ENCODE results near the gene CENPF. TPM values are rescaled to one million over a fixed set of nuclear protein-coding genes. Genes with fewer than 3 reads are reported as not detected.

CENPF gene
- total and polyA plus RNA-seq, 2 experiments from 2014 or later, result 25.9 to 29.1 TPM

DNA sequence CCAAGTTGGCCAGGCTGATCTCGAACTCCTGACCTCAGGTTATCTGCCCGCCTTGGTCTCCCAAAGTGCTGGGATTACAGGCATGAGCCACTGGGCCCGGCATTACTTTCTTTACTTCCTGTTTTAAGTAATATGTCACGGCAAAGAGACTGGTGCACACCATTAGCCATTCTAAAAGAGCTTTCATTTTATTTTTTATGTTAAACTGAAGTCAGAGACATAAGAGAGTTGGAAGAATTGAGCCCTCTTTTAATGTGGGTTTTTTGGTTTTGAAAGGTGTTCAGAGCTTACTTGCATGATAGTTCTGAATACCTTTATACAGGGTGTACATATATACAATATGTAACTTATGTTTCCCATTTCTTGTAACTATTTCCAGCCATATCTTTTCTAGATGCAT, 14.3 kb downstream of the CENPF start:
- Histone ChIP-seq H3K4me3 (no peak overlapping the region), H3K27ac (no peak overlapping the region), H3K79me2 (ENCODE audit: insufficient read depth) (peaks cover 15% of the 10 kb centered on the region), H3F3A (ENCODE audit: insufficient read depth) (no peaks in the 10 kb centered on the region), H3K9me3 (ENCODE audit: low read depth) (no peaks in the 10 kb centered on the region), H3K36me3 (ENCODE audit: low read depth) (no peaks in the 10 kb centered on the region; the same call in none of the 2 replicates), H3K4me1 (ENCODE audit: insufficient read depth) (0 out of 2 replicates have a peak, but pooled peaks cover 8% of the 10 kb centered on the region), H4K20me1 (ENCODE audit: insufficient read depth) (no peaks in the 10 kb centered on the region), H3K9ac (no peak overlapping the region), H2AFZ (no peak overlapping the region), H3K4me2 (ENCODE audit: unreplicated experiment) (no peak overlapping the region), H3K9me2 (ENCODE audit: insufficient read depth) (no peaks in the 10 kb centered on the region), H3K27me3 (replicated peaks; ENCODE audit: insufficient read depth) (no peaks in the 10 kb centered on the region)
- 96 to 97% methylated on average over 4 of the region's 4 CpGs for WGBS, 2 experiments (ENCODE audit: low coverage in 1 of 2, low lambda C conversion rate in 2 of 2, missing lambda C conversion rate in 2 of 2)
- no peak for DNase-seq
- in situ Hi-C loops (cut with MboI), result no loop called here
- TF ChIP-seq EZH2phosphoT487 (IDR thresholded peaks at IDR 0.05; ENCODE audit: insufficient read depth, low read depth) (no peak), EZH2 (IDR thresholded peaks at IDR 0.05; ENCODE audit: insufficient read depth, poor library complexity, severe bottlenecking) (no peak)

- TF ChIP-seq EZH2 (IDR thresholded peaks at IDR 0.05; ENCODE audit: insufficient read depth, poor library complexity, severe bottlenecking) (no peak), EZH2phosphoT487 (IDR thresholded peaks at IDR 0.05; ENCODE audit: insufficient read depth, low read depth) (no peak)
- H3K9me3 ChIP-seq (ENCODE audit: low read depth), result no peaks in the 10 kb centered on the region
- no peaks in the 10 kb centered on the region for H4K20me1 ChIP-seq (ENCODE audit: insufficient read depth)
- no peaks in the 10 kb centered on the region for H3K9me2 ChIP-seq (ENCODE audit: insufficient read depth)
- H3K27ac ChIP-seq, result no peak overlapping the region
- WGBS, 2 experiments (ENCODE audit: low coverage in 1 of 2, low lambda C conversion rate in 2 of 2, missing lambda C conversion rate in 2 of 2), result 96 to 99% methylated on average over 6 of the region's 6 CpGs
- H3K27me3 ChIP-seq (replicated peaks; ENCODE audit: insufficient read depth), result no peaks in the 10 kb centered on the region
- peaks cover 9% of the 10 kb centered on the region for H3K79me2 ChIP-seq (ENCODE audit: insufficient read depth)
- H3K9ac ChIP-seq, result no peak overlapping the region
- no peaks in the 10 kb centered on the region; the same call in none of the 2 replicates for H3K36me3 ChIP-seq (ENCODE audit: low read depth)
- H3K4me2 ChIP-seq (ENCODE audit: unreplicated experiment), result no peak overlapping the region
- in situ Hi-C loops (cut with MboI), result no loop called here
- H3K4me1 ChIP-seq (ENCODE audit: insufficient read depth), result 0 out of 2 replicates have a peak, but pooled peaks cover 8% of the 10 kb centered on the region
- H3K4me3 ChIP-seq, result no peak overlapping the region
- H3F3A ChIP-seq (ENCODE audit: insufficient read depth), result no peaks in the 10 kb centered on the region
- no peak overlapping the region for H2AFZ ChIP-seq
- no peak for DNase-seq
Measured at GRCh38 chr1:214617843-214618242, 14.8 kb downstream of the CENPF start.

- TF ChIP-seq EZH2phosphoT487 (IDR thresholded peaks at IDR 0.05; ENCODE audit: insufficient read depth, low read depth) (no peak), EZH2 (IDR thresholded peaks at IDR 0.05; ENCODE audit: insufficient read depth, poor library complexity, severe bottlenecking) (no peak)
Measured at GRCh38 chr1:214621236-214621635, 18.2 kb downstream of the CENPF start.

DNA sequence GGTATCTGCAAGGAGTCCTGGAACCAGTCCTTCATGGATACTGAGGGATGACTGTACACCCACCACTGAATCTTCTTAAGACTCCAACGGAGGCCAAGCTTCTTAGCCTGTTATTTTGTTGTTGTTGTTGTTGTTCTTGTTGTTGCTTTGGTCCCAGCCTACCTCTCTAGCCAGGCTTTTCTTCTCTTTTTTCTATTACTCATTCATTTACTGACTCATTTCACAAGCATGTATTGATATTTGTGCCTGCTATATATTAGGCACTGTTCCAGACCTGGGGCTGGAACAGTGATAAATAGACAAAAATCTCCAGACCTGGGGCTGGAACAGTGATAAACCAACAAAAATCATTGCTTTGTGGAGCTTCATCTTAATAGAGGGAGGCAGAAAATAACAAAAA, 20.4 kb downstream of the CENPF start:
- no peaks in the 10 kb centered on the region for H3K79me2 ChIP-seq (ENCODE audit: insufficient read depth)
- H3K4me1 ChIP-seq (ENCODE audit: insufficient read depth), result no peaks in the 10 kb centered on the region
- peak; percentile 46 for DNase-seq
- no peaks in the 10 kb centered on the region for H3F3A ChIP-seq (ENCODE audit: insufficient read depth)
- no peak overlapping the region for H3K27ac ChIP-seq
- no peak overlapping the region for H2AFZ ChIP-seq
- WGBS, 2 experiments (ENCODE audit: low coverage in 1 of 2, low lambda C conversion rate in 2 of 2, missing lambda C conversion rate in 2 of 2), result 50 to 72% methylated on average over 1 of the region's 1 CpG
- no peaks in the 10 kb centered on the region for H3K9me2 ChIP-seq (ENCODE audit: insufficient read depth)
- H3K4me2 ChIP-seq (ENCODE audit: unreplicated experiment), result no peak overlapping the region
- no peak overlapping the region for H3K4me3 ChIP-seq
- no peaks in the 10 kb centered on the region for H3K27me3 ChIP-seq (replicated peaks; ENCODE audit: insufficient read depth)
- TF ChIP-seq EZH2 (IDR thresholded peaks at IDR 0.05; ENCODE audit: insufficient read depth, poor library complexity, severe bottlenecking), result no peak
- H3K9ac ChIP-seq, result no peak overlapping the region
- no peaks in the 10 kb centered on the region for H3K9me3 ChIP-seq (ENCODE audit: low read depth)
- in situ Hi-C loops (cut with MboI), result no loop called here
- H4K20me1 ChIP-seq (ENCODE audit: insufficient read depth), result no peaks in the 10 kb centered on the region
- H3K36me3 ChIP-seq (ENCODE audit: low read depth), result no peaks in the 10 kb centered on the region; the same call in none of the 2 replicates

More at GRCh38 chr1:214621236-214621635, 18.2 kb downstream of the CENPF start:
- WGBS, 2 experiments (ENCODE audit: low coverage in 1 of 2, low lambda C conversion rate in 2 of 2, missing lambda C conversion rate in 2 of 2), result 97 to 100% methylated on average over 2 of the region's 2 CpGs
- Histone ChIP-seq H2AFZ (no peak overlapping the region), H3K4me1 (ENCODE audit: insufficient read depth) (no peaks in the 10 kb centered on the region), H3K9me2 (ENCODE audit: insufficient read depth) (no peaks in the 10 kb centered on the region), H3K9me3 (ENCODE audit: low read depth) (no peaks in the 10 kb centered on the region), H3K27me3 (replicated peaks; ENCODE audit: insufficient read depth) (no peaks in the 10 kb centered on the region), H3K36me3 (ENCODE audit: low read depth) (no peaks in the 10 kb centered on the region; the same call in none of the 2 replicates), H3K79me2 (ENCODE audit: insufficient read depth) (no peaks in the 10 kb centered on the region; the same call in 1 of the 2 replicates), H3K4me2 (ENCODE audit: unreplicated experiment) (no peak overlapping the region), H3K27ac (no peak overlapping the region), H4K20me1 (ENCODE audit: insufficient read depth) (no peaks in the 10 kb centered on the region), H3K4me3 (no peak overlapping the region), H3K9ac (no peak overlapping the region), H3F3A (ENCODE audit: insufficient read depth) (no peaks in the 10 kb centered on the region)
- in situ Hi-C loops (cut with MboI), result no loop called here
- no peak for DNase-seq

DNA sequence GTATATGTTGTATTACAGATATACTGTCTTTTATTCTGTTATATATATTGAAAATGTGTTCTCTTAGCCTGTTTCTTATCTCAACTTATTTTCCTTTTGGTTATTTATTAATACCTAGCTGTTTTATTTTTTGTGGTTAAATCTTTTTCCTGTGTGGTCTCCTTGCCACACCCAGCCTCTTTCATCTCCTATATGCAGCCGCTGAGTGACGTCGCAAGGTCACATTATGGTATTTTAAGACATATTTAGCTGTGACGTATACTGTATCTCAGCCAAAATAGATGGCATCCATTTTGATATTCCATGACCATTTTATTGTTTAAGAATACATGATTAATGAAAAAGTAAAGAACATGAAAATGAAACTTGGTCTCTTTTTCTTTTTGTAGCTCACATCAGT, 29.1 kb downstream of the CENPF start:
- Histone ChIP-seq H3K4me3 (no peak overlapping the region), H3K9me2 (ENCODE audit: insufficient read depth) (no peaks in the 10 kb centered on the region), H3K27ac (no peak overlapping the region), H3K4me2 (ENCODE audit: unreplicated experiment) (no peak overlapping the region), H3F3A (ENCODE audit: insufficient read depth) (no peaks in the 10 kb centered on the region), H3K36me3 (ENCODE audit: low read depth) (0 out of 2 replicates have a peak, but pooled peaks cover 6% of the 10 kb centered on the region), H3K79me2 (ENCODE audit: insufficient read depth) (no peaks in the 10 kb centered on the region), H3K9ac (no peak overlapping the region), H3K27me3 (replicated peaks; ENCODE audit: insufficient read depth) (no peaks in the 10 kb centered on the region), H2AFZ (peak overlapping the region; percentile 45), H4K20me1 (ENCODE audit: insufficient read depth) (no peaks in the 10 kb centered on the region), H3K9me3 (ENCODE audit: low read depth) (no peaks in the 10 kb centered on the region), H3K4me1 (ENCODE audit: insufficient read depth) (no peaks in the 10 kb centered on the region)
- 95 to 96% methylated on average over 4 of the region's 4 CpGs for WGBS, 2 experiments (ENCODE audit: low coverage in 1 of 2, low lambda C conversion rate in 2 of 2, missing lambda C conversion rate in 2 of 2)
- DNase-seq, result no peak
- TF ChIP-seq EZH2phosphoT487 (IDR thresholded peaks at IDR 0.05; ENCODE audit: insufficient read depth, low read depth), result no peak
- no peak for TF ChIP-seq EZH2 (IDR thresholded peaks at IDR 0.05; ENCODE audit: insufficient read depth, poor library complexity, severe bottlenecking)
- in situ Hi-C loops (cut with MboI), result no loop called here

Measured in GM23248 (cell line).